Measurements from ENCODE around the gene VPS29.

DNA sequence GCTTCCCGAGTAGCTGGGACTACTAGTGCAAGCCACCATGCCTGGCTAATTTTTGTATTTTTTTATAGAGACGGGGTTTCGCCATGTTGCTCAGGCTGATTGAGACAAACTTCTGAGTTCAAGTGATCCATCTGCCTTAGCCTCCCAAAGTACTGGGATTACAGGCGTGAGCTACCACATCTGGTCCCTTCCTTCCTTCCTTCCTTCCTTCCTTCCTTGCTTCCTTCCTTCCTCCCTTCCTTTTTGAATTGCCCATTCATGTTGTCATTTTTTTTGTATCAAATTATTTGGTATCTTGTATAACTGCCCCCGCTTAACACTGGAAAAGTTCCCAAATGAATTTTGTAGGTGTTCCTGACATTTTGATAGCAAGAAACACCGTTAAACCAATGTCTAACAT is 11.9 kb upstream of the VPS29 start:
- TF ChIP-seq, protein P1, sequence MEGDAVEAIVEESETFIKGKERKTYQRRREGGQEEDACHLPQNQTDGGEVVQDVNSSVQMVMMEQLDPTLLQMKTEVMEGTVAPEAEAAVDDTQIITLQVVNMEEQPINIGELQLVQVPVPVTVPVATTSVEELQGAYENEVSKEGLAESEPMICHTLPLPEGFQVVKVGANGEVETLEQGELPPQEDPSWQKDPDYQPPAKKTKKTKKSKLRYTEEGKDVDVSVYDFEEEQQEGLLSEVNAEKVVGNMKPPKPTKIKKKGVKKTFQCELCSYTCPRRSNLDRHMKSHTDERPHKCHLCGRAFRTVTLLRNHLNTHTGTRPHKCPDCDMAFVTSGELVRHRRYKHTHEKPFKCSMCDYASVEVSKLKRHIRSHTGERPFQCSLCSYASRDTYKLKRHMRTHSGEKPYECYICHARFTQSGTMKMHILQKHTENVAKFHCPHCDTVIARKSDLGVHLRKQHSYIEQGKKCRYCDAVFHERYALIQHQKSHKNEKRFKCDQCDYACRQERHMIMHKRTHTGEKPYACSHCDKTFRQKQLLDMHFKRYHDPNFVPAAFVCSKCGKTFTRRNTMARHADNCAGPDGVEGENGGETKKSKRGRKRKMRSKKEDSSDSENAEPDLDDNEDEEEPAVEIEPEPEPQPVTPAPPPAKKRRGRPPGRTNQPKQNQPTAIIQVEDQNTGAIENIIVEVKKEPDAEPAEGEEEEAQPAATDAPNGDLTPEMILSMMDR (IDR thresholded peaks at IDR 0.05), result no peak
- TF ChIP-seq EP300 (IDR thresholded peaks at IDR 0.05), result no peak
- TF ChIP-seq POLR2AphosphoS5 (IDR thresholded peaks at IDR 0.05), result no peak

Data from stomach (tissue), 4 donors.